MV-4-11 (cell line): ENCODE results near the gene MIER2.
"Not testable (repeated sequence)": the region's sequence is repeated elsewhere in the genome, so short reads cannot be mapped to it uniquely, and the experiment has no call there.

Source experiments
- DNase-seq: peaks from one replicate; lab custom pipeline; 2025; lab: John Stamatoyannopoulos, UW

Gene MIER2

GRCh38 chr19:283395-283794 is 61.2 kb downstream of the MIER2 start:
- no peak for DNase-seq

DNA sequence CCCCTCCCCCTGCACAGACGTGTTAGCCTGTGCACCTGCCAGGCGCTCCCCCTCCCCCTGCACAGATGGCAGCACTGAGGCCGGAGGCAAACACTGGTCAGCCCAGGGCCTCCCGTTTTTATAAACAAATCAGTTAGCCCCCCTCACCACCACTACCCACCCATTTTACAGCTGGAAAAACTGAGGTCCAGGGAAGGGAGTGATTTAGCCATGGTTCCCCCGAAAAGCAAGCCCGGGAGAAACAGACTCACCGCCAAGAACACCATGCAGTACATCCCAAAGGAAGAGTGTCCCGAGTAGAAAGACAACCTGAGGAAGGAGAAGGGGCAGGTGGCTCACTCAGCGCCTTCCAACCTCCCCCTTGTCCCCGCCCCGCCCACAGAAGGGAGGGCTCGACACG is 62.1 kb downstream of the MIER2 start:
- DNase-seq = no peak

DNA sequence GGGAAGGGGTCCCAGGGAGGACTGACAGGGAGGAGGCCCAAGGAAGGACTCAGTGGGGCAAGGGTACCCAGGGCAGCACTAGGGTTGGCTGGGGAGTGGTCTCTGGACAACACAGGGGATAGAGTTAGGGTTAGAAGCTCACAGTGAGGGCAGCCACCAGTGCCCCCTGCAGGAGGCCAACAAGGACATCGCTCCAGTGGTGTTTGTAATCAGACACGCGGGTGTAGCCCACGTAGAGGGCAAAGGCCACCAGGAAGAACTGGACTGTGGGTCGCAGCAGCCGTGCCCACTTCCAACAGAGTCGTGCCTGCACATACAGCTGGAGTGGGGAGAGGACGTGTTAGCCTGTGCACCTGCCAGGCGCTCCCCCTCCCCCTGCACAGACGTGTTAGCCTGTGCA is 62.6 kb downstream of the MIER2 start:
- no peak for DNase-seq

- no peak for DNase-seq
Observed at GRCh38 chr19:281156-281853, 63.3 kb downstream of the MIER2 start.

- no peak for DNase-seq
Observed at GRCh38 chr19:280541-281009, 64.0 kb downstream of the MIER2 start.

- no peak for DNase-seq
Observed at GRCh38 chr19:279656-280055, 64.9 kb downstream of the MIER2 start.

GRCh38 chr19:279231-279630 is 65.4 kb downstream of the MIER2 start:
- no peak for DNase-seq

GRCh38 chr19:277581-278165 is 66.9 kb downstream of the MIER2 start:
- DNase-seq = peak; percentile 29

- no peak for DNase-seq
Observed at GRCh38 chr19:277131-277530, 67.5 kb downstream of the MIER2 start.

GRCh38 chr19:275958-276646 is 68.5 kb downstream of the MIER2 start:
- DNase-seq = no peak

DNA sequence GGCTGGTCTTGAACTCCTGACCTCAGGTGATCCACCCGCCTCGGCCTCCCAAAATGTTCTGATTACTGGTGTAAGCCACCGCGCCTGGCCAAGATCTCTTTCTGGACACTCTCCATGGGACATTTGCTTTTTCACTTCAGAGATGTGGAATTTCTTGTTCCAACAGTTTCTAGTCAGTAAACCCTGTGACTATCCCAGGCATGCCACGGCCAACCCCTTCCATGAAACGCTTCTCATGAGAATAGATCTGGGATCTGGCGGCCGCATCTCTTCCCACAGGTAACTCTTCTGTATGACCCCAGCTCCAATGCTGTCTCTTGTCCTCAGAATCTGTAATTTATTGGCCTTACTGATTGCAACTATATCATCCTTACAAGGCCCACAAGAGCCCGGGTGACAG is 69.6 kb downstream of the MIER2 start:
- no peak for DNase-seq

DNA sequence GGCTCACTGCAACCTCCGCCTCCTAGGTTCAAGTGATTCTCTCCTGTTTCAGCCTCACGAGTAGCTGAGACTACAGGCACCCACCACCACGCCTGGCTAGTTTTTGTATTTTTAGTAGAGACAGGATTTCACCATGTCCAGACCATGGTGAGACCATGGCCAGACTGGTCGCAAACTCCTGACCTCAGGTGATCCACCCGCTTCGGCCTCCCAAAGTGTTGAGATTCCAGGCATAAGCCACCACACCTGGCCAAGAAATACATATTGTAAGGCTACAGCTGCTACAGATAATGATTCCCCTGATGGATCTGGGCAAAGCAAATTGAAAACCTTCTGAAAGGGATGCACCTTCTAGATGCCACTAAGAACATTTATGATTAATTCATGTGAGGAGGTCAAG is 71.2 kb downstream of the MIER2 start:
- no peak for DNase-seq

DNA sequence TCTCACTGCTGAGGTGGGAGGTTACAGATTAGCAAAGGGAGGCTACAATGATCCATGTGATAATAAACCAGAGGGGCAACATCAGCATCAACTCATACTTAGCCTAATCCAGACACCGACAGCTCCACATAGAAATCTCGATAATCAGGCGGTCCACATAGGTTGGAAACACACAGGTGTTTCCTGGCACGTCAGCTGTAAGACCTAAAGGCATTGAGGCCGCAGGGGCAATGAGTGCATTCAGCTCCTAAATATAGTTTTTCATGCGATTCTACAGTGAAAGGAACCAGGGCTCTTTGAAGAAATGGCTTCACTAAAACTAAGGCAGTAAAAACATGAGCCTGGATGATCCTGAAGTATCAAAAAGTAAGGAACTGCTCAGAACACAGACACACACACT is 72.7 kb downstream of the MIER2 start:
- DNase-seq = no peak

- DNase-seq = not testable (repeated sequence)
Observed at GRCh38 chr19:270766-271318, 73.8 kb downstream of the MIER2 start.

DNA sequence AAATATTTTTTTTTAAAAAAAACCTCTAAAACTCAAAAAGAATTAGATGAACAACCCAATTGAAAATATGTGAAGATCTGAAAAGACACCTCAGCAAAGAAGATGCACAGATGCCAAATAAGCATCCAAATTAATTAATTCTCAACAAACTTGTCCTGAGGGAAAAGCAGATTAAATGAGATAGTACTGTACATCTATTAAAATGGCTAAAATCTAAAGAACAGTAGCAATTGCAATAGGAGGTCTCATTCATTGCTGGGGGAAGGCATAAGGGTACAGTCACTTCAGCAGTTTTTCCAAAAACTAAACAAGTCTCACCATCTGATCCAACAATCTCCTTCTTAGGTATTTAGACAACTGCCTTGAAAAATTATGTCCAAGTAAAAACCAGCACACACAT is 75.4 kb downstream of the MIER2 start:
- DNase-seq = no peak

GRCh38 chr19:262125-262524 is 82.5 kb downstream of the MIER2 start:
- DNase-seq = no peak

DNA sequence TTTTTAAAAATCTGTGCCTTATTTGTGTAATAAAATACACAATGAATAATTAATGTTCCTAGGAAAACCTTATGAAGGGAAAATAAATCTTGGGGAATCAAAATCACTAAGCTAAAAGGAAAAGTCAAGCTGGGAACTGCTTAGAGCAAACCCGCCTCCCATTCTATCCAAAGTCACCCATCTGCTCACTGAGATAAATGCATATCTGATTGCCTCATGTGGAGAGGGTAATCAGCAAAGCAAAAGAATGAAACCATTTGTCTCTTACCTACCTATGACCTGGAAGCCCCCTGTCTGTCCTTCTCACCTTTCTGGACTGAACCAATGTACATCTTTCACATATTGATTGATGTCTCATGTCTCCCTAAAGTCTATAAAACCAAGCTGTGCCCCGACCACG is 87.8 kb downstream of the MIER2 start:
- DNase-seq = not testable (repeated sequence)
